ENCODE data around the gene MRPS9.

Gene MRPS9

DNA sequence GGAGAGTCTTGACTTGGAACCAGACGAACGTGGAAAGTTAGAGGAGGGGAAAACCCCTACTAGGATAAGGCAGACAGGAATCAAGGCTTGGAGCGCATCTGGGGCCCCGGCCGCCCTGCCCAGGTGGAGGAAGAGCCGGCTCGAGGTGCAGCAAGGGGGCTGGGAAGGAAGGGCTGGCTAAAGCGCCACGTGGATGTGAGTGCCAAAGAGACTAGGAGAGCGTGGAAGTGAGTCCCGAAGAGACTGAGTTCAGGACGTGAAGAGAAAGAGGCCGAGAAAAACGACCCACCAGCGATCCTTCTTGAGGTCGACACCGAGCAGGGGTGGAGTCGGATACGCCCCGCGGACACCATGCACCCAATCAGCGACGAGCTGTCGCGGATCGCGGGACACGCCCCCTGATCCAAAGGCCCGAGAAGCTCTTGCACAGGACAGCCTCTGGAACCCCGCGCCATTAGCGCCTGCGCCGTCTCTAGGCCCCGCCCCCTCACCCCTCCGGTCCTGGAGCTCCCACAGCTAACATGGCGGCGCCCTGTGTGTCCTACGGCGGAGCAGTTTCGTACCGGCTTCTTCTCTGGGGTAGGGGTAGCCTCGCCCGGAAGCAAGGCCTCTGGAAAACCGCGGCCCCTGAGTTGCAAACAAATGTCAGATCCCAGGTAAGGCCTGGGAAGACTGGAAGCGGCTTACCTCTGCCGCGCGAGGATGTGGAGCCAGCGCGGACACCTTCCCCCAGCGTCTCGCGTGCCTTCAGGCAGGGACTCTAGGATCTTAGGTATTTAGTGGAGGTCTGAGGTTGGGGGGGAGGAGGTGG is at the start of gene MRPS9:
Gene MRPS9 (plus strand): TSS at position 498 of the 811 bp plus-strand sequence. CDS start 24 bp downstream, at position 522.
- DNase-seq: peak; percentile 93

- no peak for DNase-seq
These were observed 32.5 kb upstream of the MRPS9 start for GRCh38 chr2:105005181-105005951.

GRCh38 chr2:105007367-105007766 is 30.5 kb upstream of the MRPS9 start:
- DNase-seq: no peak

DNA sequence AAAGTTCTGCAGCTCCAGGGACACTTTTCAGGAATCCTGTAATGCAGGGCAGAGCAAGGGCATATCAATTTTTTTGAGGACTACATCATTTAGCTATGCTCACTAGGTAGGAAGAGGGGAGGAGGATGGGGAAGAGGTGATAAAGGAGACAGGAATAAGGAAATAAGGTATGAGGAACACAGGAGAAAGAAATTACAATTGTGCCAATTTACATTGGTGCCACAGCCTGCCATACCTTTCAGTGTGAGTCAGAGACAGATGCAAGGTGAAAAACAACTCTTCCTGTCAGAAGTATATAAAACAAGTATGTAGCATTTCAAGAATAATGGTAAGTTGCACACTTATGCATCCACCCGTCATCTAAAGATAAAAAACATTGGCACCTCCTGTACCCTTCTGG is 5.4 kb upstream of the MRPS9 start:
- no peak for DNase-seq

DNA sequence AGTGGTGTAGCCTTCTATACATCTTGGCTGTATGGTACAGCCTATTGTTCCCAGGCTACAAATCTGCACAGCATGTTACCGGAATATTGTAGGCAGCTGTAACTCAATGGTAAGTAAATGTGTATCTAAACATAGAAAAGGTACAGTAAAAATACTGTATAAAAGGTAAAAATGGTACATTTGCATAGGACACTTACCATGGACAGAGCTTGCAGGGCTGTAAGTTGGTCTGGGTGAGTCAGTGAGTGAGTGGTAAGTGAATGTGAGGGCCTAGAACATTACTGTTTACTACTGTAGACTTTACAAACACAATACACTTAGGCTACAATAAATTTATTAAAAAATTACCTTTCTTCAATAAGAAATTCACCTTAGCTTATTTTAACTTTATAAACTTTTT is 3.7 kb upstream of the MRPS9 start:
- DNase-seq: no peak

GRCh38 chr2:105038383-105039061 is 653 bp downstream of the MRPS9 start:
- no peak for DNase-seq

DNA sequence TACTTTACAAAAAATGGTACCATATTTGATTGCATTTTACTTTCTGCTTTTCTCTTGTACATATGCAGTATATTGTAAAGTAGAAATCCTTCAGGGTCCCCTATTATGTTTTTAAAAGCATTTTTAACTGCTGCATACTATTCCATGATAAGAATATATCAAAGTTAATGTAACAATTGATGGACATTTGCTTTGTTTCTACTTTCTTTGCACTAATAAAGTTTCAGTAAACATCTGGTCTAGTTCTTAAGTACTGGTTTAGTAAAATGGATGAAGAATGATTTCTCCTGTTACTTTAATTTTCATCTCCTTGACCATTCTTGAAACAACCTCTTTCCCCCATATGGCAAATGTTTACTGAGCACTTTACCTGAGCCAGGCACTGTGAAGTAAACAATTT is 1.7 kb downstream of the MRPS9 start:
- no peak for DNase-seq

- DNase-seq: no peak
These were observed 4.3 kb downstream of the MRPS9 start for GRCh38 chr2:105042189-105042588.

DNA sequence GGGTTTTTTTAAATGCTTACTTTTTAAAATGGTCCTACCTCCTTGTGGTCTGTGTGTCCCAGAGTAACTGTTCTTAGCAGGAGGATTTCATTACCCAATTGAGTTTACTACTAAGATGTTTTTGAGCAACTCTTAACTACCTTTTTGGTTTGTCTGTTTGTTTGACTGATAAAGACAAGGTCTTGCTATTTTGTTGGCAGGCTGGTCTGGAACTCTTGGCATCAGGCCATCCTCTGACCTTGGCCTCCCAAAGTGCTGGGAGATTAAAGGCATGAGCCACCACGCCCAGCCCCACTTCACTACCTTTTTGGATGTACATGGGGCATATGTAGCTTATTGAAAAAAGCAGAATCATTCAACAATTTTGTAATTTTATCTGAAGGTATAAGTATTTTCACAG is 14.9 kb downstream of the MRPS9 start:
- DNase-seq: no peak

DNA sequence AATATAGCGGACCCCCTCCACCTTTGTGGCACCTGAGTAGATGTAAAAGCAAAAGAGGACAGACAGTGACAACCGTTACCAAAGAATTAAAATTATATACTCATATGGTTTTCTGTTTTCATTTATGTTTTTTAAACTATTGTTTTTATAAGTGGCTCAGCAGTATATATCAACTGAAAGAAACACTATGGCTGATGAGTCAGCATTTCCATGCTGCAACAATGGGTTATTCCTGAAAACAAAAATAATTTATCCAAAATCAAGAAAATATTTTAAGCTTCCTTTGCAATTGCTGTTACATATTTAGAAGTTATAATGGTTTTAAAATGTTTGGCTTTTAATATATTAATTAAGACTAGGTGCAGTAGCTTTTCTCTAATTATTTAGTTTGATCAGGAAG is 17.7 kb downstream of the MRPS9 start:
- DNase-seq: no peak

- no peak for DNase-seq
These were observed 18.4 kb downstream of the MRPS9 start for GRCh38 chr2:105056245-105056644.

- no peak for DNase-seq
These were observed 19.1 kb downstream of the MRPS9 start for GRCh38 chr2:105057005-105057404.

- no peak for DNase-seq
These were observed 23.7 kb downstream of the MRPS9 start for GRCh38 chr2:105061560-105061959.

- no peak for DNase-seq
These were observed 24.3 kb downstream of the MRPS9 start for GRCh38 chr2:105062158-105062557.

DNA sequence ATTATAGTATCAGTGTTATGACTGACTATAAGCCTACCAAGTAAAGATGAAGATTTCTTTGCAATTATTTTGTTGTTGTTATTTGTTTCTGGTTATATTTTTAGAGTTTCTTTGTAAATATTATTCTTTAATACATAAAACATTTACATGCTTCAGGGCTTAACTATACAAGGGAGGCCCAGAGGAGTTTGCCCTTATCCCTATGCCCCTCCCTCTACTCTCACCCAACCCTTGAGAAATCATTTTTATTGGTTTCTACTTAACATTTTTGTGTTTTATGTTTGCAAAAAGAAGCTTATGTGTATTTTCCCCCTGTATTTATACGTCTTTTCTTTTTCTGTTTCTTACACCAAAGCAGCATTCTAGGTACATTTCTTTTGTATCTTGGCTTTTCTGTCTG is 30.5 kb downstream of the MRPS9 start:
- DNase-seq: no peak

DNA sequence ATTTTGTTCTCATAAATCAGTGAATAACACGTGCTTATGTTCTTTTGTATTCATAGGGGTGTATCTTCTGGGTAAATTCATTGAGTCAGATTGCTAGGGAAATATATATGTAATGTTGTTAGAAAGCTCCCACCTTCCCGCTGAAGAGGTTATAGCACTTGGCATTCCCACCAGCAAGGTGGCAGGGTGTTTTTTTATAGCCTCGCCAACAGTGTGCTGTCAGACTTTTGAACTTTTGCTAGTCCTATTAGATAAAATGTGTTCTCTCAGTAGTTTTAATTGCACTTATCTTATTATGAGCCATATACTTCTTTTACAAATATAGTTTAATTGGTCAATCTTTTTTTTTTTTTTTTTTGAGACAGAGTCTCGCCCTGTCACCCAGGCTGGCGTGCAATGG is 31.0 kb downstream of the MRPS9 start:
- DNase-seq: no peak

DNA sequence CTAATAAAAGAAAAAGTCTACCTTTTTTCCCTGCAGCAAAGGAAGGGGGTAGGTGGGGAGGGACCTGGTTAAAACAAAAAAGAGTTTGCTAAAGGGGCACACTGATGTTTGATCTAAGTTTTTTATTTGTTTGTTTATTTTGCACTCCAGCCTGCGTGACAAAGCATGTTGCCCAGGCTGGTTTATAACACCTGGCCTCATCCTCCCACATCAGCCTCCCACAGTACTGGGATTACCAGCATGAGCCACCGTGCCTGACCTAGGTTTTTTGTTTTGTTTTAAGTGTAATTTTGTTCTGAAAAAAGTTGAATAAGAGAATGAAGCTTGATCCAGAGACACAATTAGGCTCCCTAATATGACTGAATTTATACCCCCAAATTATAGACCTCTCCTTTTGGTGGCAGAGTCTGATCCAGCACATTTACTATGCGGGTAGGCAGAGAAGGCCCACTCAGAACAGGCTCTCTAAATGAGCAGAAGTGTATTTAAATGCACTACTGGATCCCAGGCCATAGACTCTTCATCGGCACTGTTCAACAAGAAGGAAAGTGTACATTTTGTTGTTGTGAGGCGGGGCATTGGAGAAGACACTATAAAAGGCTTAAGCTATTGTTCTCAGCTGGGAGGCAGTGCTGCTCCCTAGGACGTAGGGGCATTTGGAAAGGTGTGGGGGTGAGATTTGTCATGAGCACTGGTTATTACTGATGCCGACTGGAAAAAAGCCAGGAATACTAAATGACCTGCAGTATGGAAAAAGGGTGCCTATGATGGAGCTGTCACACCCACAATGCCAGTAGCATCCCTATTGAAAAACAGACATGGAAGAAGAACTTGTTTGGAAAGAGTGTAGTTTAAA is 32.4 kb downstream of the MRPS9 start:
- no peak for DNase-seq

DNA sequence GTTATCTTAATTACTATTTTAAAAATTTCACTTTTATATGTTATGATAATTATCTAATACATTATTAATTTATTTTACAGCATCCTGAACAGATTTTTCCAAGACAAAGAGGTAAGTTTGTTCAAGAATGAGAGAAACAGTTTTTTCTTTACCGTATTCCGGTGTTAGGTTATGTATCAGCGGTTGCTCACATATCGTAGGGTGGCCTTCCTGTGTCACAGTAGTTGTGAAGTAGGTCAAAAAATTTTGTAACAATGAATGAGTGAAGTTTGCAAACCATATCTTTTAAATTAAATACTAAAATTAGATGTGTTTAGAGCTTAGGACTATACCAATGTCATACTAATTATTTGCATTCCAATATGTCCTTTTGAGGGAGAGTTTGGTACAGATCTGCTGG is 33.5 kb downstream of the MRPS9 start:
- no peak for DNase-seq

DNA sequence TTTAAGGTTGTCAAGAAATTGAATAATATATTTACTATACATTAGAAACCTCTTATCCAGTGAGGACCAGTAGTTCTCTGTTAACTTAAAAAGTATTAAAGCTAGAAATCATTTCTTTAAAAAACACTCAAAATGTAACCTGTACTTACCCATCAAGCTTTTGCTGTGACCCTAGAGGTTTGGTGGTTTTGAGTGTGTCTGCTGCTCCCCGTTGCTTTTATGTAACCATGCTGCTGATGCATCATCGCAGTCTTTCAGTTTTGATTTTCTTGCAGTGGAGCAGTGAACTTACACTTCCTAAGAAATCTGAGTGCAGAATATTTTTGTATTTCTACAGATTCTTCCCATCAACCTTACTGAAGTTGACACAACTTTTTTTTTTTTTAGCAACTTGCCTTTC is 34.2 kb downstream of the MRPS9 start:
- no peak for DNase-seq

GRCh38 chr2:105073591-105073990 is 35.7 kb downstream of the MRPS9 start:
- no peak for DNase-seq

DNA sequence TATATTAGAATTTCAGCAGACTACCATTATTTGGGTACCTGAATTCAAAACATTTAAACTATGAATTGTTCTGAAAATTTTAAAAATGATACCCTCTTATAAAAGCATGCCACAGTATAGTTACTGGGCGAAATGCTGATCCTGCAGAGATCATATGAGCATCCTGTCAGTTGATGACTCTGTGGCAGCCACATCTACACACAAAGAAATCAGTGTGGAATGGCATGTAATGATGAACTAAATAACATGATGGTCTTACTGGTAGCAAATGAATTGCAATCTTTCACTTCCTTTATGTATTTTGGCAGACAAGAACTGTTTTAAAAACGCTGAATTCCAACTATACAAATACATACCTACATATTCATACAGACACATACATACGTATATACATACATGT is 38.3 kb downstream of the MRPS9 start:
- no peak for DNase-seq

DNA sequence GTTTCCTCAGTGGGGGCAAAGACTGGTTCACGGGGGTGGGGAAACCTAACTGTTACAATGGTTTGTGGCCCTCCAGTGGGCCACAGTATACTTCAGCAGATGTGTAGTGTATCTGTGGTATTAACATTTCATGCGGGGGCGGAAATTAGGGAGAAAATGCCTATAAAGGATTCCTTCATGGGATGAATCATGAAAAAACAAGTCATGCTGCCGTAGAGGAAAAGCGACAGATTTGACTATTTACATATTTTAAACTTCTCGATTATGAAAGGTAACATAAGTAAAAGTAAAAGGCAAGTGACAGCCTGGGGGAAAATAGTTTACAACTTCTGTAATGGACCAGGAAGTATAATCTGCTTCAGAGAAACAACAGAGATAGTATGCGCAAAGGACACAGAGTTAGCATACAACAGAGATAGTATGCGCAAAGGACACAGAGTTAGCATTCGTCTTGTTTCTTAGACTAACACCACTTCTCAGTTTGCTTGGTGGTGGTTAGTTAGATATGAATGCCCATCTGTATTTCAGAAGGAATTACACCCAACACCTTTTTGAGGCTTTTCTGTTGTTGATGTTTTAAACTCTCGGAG is 41.1 kb downstream of the MRPS9 start:
- no peak for DNase-seq

Measured in NCI-H2107 (cell line).